Measurements from ENCODE around the gene PDK4.
A peak's percentile ranks its signal among the peaks of the same experiment; 100 is the strongest.
"Not testable (repeated sequence)": the region's sequence is repeated elsewhere in the genome, so short reads cannot be mapped to it uniquely, and the experiment has no call there.

PDK4 gene

DNA sequence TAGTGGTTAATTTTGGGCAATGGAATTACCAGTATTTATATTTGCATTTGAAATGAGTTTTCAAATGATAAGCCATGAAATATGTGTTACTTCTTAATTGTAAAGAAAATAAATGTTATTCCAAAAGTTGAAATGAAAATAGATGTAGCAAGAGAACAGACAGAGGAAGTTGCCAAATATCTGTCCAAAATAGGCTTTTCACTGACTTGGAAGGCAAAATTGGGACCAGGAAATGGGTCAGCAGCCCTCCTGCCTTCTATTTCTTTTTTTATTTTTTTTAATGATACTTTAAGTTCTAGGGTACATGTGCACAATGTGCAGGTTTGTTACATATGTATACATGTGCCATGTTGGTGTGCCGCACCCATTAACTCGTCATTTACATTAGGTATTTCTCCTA, 8.1 kb upstream of the PDK4 start:
- DNase-seq = not testable (repeated sequence)

GRCh38 chr7:95602421-95602820, 6.1 kb upstream of the PDK4 start:
- DNase-seq = no peak

- DNase-seq = no peak
Measured at GRCh38 chr7:95601316-95601715, 5.0 kb upstream of the PDK4 start.

- no peak for DNase-seq
Measured at GRCh38 chr7:95599069-95599468, 2.8 kb upstream of the PDK4 start.

DNA sequence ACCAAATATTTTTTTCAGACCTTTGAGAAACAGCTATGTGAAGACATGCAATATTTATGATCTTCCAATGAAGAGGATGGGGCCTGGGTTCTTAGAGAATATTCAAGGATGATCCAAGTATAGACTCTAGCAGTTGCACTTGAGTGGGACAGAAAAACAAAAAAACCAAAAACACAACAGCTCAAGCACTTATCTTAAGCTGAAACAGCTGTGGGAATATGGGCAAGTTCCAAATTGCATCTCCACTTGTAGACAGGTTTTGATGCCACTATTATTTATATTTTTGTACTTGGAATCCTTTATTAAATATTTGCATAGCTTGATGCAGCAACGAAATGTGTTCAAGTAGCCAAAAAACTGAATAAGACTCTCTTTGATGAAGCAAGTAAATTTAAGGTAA, 2.2 kb upstream of the PDK4 start:
- DNase-seq = no peak

- no peak for DNase-seq
Measured at GRCh38 chr7:95595746-95596197, 544 bp downstream of the PDK4 start.

- no peak for DNase-seq
Measured at GRCh38 chr7:95594185-95594584, 2.1 kb downstream of the PDK4 start.

- DNase-seq = no peak
Measured at GRCh38 chr7:95593343-95593742, 3.0 kb downstream of the PDK4 start.

GRCh38 chr7:95592570-95592969, 3.7 kb downstream of the PDK4 start:
- no peak for DNase-seq

DNA sequence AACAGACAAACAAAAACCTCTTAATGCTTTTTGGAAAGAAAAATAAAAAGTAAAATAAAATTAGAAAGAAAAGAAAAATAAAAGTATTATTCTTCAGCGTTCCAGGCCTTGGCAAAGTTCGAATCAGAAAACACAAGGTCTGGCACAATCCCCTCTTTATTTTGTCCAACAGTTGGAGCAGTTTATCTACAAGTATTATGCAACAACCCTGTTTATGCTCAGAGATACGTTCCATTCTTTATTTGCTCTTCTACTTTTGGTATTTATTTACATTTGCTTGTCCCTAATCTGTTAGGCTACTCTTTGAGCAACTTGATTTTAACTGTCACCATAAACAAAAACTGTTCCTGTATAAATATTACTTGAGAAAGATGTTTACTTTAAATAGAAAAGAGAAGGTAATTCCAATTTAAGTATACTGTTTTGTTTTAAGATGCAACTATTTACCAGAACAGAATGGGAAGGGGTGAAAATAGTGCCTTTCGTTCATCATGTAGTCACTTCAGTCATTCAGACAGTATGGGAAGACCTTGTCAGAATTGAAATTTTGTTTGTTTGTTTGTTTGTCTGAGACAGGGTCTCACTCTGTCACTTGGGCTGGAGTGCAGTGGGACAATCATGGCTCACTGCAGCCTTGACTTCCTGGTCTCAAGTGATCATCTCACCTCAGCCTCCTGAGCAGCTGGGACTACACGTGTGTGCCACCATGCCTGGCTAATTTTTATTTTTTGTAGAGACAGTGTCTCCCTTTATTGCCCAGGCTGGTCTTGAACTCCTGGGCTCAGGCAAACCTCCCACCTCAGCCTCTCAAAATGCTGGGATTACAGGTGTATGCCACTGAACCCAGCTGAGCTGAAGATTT, 5.7 kb downstream of the PDK4 start:
- no peak for DNase-seq

DNA sequence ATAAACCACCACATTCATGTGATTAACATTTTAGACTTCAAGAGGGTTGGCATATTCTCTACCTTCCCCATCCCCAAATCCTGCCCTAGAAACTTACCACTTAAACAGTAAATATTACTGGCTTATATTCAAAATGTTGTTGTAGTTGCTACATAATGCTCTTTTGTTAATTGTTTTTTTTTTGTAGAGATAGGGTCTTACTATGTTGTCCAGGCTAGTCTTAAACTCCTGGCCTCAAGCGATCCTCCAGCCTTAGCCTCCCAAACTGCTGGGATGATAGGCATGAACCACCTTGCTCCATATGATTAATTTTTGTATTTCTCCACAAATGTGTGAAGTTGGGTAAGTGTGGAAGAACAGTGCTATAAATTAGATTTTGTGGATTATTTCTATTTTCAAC, 6.5 kb downstream of the PDK4 start:
- DNase-seq = no peak

DNA sequence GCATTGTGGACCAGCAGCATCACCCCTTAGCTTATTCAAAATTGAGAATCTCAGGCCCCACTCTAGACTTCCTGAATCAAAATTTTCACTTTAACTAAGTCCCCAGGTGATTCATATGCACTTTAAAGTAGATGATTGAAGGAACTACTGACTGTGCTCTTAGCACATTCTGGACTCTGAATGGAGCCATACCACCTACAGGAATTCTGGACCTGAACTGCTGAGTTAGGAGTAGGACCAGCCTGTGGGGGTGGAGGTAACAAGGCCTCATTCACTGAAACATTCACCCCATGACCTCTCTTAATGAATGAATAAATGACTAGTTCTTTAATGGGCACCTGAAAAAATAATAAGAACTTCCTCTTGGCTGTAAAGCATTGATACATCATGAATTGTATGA, 7.3 kb downstream of the PDK4 start:
- no peak for DNase-seq

DNA sequence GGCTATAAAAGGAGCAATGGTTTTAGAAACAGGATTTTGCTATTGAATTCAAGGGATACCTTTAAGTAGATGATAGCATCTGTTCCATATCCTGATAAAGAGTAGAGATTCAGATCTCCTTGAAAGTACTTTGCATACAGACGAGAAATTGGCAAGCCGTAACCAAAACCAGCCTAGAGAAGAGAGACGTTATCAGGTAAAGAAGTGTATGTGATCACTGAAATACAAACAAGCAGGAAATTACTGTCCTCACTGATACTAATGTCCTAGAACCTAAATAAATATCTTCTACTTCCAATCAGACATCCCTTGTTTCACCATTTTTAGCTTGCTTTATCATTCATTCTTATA, 9.4 kb downstream of the PDK4 start:
- DNase-seq = no peak

DNA sequence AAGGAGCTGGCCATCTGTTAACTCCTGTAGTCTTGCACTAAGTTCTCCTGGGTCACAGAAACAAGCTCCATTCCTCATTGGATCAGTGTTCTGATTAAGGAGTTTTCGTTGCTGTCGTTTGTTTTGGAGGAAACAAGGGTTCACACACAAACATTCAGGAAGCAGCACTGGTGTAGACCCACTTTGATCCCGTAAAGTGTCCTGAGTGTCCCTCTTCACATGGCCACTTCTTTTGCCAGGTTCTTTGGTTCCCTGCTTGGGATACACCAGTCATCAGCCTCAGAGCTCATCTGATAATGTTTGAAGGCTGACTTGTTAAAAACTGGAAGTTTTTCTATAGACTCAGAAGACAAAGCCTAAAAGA, 10.9 kb downstream of the PDK4 start:
- no peak for DNase-seq

DNA sequence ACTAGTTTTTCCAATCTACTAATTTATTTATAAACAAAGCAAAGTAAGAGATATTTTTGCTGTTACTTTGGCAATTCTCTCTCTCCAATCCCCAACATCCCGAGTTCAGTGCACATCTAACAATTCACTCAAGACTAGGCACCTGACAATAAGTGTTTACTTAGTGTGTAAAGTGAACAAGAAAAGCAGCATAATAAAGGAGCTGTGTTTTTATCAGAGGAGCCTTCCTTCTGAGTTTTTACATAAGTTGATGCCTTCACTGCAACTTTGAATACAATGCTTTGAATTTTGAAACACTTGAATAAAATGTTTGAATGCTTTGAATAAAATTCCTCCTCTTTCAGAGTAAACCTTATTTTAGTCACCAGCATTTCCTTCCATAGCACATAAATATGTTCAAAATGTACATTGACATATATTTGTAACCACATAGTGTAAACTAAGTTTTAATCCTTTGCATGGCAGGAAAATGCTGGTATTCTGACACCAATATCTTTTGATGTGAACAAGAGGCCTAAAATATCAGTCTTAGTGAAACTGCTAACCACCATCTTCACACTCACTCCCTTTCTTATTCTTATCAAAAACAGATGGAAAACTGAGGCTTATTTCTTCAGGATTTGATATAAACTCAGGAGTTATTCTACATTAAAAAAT, 11.4 kb downstream of the PDK4 start:
- DNase-seq = no peak

DNA sequence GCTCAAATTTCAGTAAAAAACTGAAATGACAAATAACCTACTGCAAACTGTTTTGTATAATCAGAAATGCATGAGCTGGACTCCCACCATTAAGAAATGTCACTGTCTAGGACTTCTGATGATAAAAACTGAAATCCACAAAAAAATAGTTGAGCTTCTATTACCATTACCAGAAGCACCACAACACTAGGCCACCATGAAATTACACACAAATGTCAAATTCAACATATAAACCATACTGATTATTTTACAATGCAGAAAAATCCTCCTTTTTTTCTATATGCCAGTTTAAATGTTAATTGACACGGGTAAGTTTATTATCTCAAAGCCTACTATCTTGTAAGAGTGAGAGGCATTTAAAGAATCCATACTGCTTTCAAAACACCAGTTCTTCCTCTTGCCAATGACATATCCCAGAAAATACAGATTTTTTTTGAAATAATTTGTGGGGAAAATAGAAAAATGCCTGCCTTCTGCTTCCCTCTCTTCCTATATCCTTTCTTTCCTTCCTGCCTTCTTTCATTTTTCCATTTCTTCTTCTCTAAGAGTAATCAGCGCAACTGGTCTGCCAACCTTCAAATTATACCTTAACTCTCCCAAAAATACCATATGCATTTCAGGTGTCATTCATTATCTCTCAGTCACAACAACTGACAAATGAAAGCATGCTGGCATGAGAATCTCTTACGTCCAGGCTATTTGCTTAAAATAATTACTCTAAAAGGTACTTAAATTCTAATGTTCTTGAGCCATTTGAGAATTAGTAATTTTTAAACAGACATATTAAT, 12.3 kb downstream of the PDK4 start:
- DNase-seq = no peak

- no peak for DNase-seq
Measured at GRCh38 chr7:95582578-95583293, 13.6 kb downstream of the PDK4 start.

DNA sequence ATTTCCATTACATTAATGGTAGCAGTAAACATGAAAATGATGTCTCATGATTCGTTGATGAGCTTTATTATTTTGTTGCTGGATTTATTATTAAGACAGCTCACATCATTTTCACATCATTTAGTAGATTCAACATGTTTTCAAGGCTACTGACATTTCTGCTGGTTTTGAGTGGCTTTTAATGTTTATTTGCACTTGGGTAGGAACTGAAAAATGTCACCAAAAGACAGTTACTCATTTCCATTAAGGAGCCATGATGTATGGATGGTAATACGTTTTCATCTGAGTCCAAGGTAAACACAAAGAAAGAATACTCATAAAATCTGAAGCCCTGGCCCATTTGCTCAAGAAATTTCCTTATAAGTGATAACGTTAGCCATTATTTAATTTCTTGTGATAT, 14.8 kb downstream of the PDK4 start:
- no peak for DNase-seq

DNA sequence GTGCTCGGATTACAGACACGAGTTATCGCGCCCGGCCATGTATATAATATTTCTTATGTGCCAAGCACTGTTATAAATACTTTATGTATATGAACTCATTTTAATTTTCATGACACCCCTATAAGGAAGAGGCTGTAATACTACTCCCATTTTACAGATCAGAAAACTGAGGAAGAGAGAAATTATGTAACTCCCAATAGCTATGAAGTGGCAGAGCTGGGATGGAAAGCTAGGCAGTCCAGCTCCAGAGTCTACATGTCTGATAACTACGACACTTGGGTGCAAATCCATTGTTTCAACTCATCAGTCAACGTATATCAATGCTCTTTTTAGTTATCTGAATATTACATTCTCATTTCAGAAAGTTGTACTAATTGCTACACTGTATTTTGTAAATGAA, 17.0 kb downstream of the PDK4 start:
- no peak for DNase-seq

- DNase-seq = peak; percentile 7 to 49
Measured at GRCh38 chr7:95578299-95578855, 17.9 kb downstream of the PDK4 start.

DNA sequence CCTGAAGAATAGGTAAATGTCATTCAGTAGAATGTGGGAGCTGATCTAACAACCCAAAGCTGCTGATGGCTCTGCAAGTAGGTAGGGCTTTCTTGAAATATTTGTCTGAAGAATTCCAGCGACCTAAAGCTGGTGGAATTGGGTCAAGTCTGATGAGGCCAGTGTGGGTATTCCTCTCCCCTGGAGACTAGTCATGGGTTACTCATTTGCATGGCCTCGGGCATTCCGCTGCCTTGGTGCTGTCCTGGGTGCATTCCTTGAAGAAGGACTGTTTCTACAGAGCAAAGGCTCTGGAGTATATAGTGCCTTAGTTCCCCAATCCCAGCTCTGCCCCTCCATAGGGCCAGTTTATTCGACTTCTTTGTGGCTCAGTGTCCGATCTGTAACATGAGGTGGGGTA, 19.2 kb downstream of the PDK4 start:
- no peak for DNase-seq

- no peak for DNase-seq
Measured at GRCh38 chr7:95569720-95570119, 26.6 kb downstream of the PDK4 start.

- no peak for DNase-seq
Measured at GRCh38 chr7:95560674-95561073, 35.6 kb downstream of the PDK4 start.
